ACC112 (cell line): ENCODE results near the gene CCDC12.

ENCODE experiments used
- H2AFZ ChIP-seq: fragments of 200-600 bp; sonication (generic); one replicate; pipeline ENCODE4 v1.6.0; 2017; ENCODE audit warnings: antibody characterized with exemption, low read length; ENCODE audit not compliant: unreplicated experiment
- H3K27ac ChIP-seq: fragments of 200-600 bp; sonication (generic); 2 replicates; pipeline ENCODE4 v1.5.1; 2014; ENCODE audit warnings: low read depth, mild to moderate bottlenecking, antibody characterized with exemption, low read length, moderate library complexity
- H3K27me3 ChIP-seq: fragments of 200-600 bp; sonication (generic); 2 replicates; pipeline ENCODE4 v1.6.1; 2014; ENCODE audit warnings: mild to moderate bottlenecking, antibody characterized with exemption, low read length, moderate library complexity, mixed read lengths; ENCODE audit not compliant: insufficient read depth
- H3K36me3 ChIP-seq: fragments of 200-600 bp; sonication (generic); 2 replicates; pipeline ENCODE4 v1.6.1; 2016; ENCODE audit warnings: mild to moderate bottlenecking, antibody characterized with exemption, low read length, moderate library complexity, mixed read lengths; ENCODE audit not compliant: insufficient read depth
- H3K4me1 ChIP-seq: fragments of 200-600 bp; sonication (generic); one replicate; pipeline ENCODE4 v1.6.1; 2016; ENCODE audit warnings: low read length, mixed read lengths; ENCODE audit not compliant: insufficient read depth, unreplicated experiment, control insufficient read depth
- H3K4me3 ChIP-seq: fragments of 200-600 bp; sonication (generic); 2 replicates; pipeline ENCODE4 v1.5.1; 2014; ENCODE audit warnings: mild to moderate bottlenecking, low read depth, low read length
- H3K79me2 ChIP-seq: fragments of 200-600 bp; sonication (generic); one replicate; pipeline ENCODE4 v1.6.0; 2016; ENCODE audit warnings: low read length; ENCODE audit not compliant: control insufficient read depth, unreplicated experiment, insufficient read depth

Gene CCDC12

GRCh38 chr3:46994801-46995731 lies 18.5 kb upstream of the CCDC12 start:
- Histone ChIP-seq H3K27ac (no peak overlapping the region), H3K4me3 (no peak overlapping the region)

GRCh38 chr3:46993986-46994385 lies 17.4 kb upstream of the CCDC12 start:
- Histone ChIP-seq H2AFZ (no peak overlapping the region), H3K79me2 (no peaks in the 10 kb centered on the region), H3K27ac (no peak overlapping the region), H3K27me3 (no peaks in the 10 kb centered on the region), H3K4me3 (no peak overlapping the region), H3K36me3 (no peaks in the 10 kb centered on the region), H3K4me1 (no peaks in the 10 kb centered on the region)

More at GRCh38 chr3:46994801-46995731, 18.5 kb upstream of the CCDC12 start:
- Histone ChIP-seq H3K36me3 (no peaks in the 10 kb centered on the region), H3K4me1 (peaks cover 2% of the 10 kb centered on the region), H3K79me2 (no peaks in the 10 kb centered on the region), H2AFZ (no peak overlapping the region), H3K27me3 (no peaks in the 10 kb centered on the region)

GRCh38 chr3:46993292-46993691 lies 16.7 kb upstream of the CCDC12 start:
- H3K27ac ChIP-seq, result no peak overlapping the region
- no peaks in the 10 kb centered on the region for H3K79me2 ChIP-seq
- H3K27me3 ChIP-seq, result no peaks in the 10 kb centered on the region
- no peaks in the 10 kb centered on the region for H3K4me1 ChIP-seq
- H3K36me3 ChIP-seq, result no peaks in the 10 kb centered on the region
- no peak overlapping the region for H3K4me3 ChIP-seq
- no peak overlapping the region for H2AFZ ChIP-seq

GRCh38 chr3:46992231-46992630 lies 15.7 kb upstream of the CCDC12 start:
- H3K79me2 ChIP-seq, result no peaks in the 10 kb centered on the region
- H3K27me3 ChIP-seq, result no peaks in the 10 kb centered on the region
- no peaks in the 10 kb centered on the region for H3K4me1 ChIP-seq
- no peaks in the 10 kb centered on the region for H3K36me3 ChIP-seq
- no peak overlapping the region for H2AFZ ChIP-seq
- H3K27ac ChIP-seq, result no peak overlapping the region
- no peak overlapping the region for H3K4me3 ChIP-seq

GRCh38 chr3:46991406-46992165 lies 15.0 kb upstream of the CCDC12 start:
- Histone ChIP-seq H3K4me1 (no peaks in the 10 kb centered on the region), H3K27ac (no peak overlapping the region), H3K36me3 (no peaks in the 10 kb centered on the region), H2AFZ (no peak overlapping the region), H3K27me3 (no peaks in the 10 kb centered on the region), H3K79me2 (no peaks in the 10 kb centered on the region), H3K4me3 (no peak overlapping the region)

- Histone ChIP-seq H3K79me2 (no peaks in the 10 kb centered on the region), H2AFZ (no peak overlapping the region), H3K36me3 (no peaks in the 10 kb centered on the region), H3K4me3 (no peak overlapping the region), H3K27ac (no peak overlapping the region), H3K27me3 (no peaks in the 10 kb centered on the region), H3K4me1 (no peaks in the 10 kb centered on the region)
These were observed 14.2 kb upstream of the CCDC12 start for GRCh38 chr3:46990573-46991374.

- H3K79me2 ChIP-seq, result no peaks in the 10 kb centered on the region
- H3K27ac ChIP-seq, result no peak overlapping the region
- H3K4me1 ChIP-seq, result no peaks in the 10 kb centered on the region
- H3K27me3 ChIP-seq, result no peaks in the 10 kb centered on the region
- H3K4me3 ChIP-seq, result no peak overlapping the region
- no peaks in the 10 kb centered on the region for H3K36me3 ChIP-seq
- no peak overlapping the region for H2AFZ ChIP-seq
These were observed 12.7 kb upstream of the CCDC12 start for GRCh38 chr3:46989146-46989810.

- no peaks in the 10 kb centered on the region for H3K4me1 ChIP-seq
- no peak overlapping the region for H3K27ac ChIP-seq
- H3K4me3 ChIP-seq, result no peak overlapping the region
- H3K36me3 ChIP-seq, result no peaks in the 10 kb centered on the region
- no peaks in the 10 kb centered on the region for H3K79me2 ChIP-seq
- H2AFZ ChIP-seq, result no peak overlapping the region
- no peaks in the 10 kb centered on the region for H3K27me3 ChIP-seq
These were observed 12.1 kb upstream of the CCDC12 start for GRCh38 chr3:46988616-46989015.

- H3K4me3 ChIP-seq, result no peak overlapping the region
- no peak overlapping the region for H3K27ac ChIP-seq
- H2AFZ ChIP-seq, result no peak overlapping the region
- H3K36me3 ChIP-seq, result no peaks in the 10 kb centered on the region
- H3K4me1 ChIP-seq, result no peaks in the 10 kb centered on the region
- no peaks in the 10 kb centered on the region for H3K27me3 ChIP-seq
- H3K79me2 ChIP-seq, result no peaks in the 10 kb centered on the region
These were observed 11.3 kb upstream of the CCDC12 start for GRCh38 chr3:46987743-46988401.
